ENCODE data around the gene SYNE1. TPM values are rescaled to one million over a fixed set of nuclear protein-coding genes. Genes with fewer than 3 reads are reported as not detected.

SYNE1 gene
- total and polyA plus RNA-seq, 2 of the 8 experiments (the other 6 are each of a cell fraction or from before 2014, with no cell fraction given) = 2.8 to 5.5 TPM

GRCh38 chr6:152184917-152185574 lies 452.1 kb downstream of the SYNE1 start:
- H4K5ac ChIP-seq (ENCODE audit: insufficient read length, low read depth, low read length) = no peak overlapping the region
- DNase-seq (ENCODE audit: low read depth in 1 of 2, low spot score in 2 of 2) (no peak), FAIRE-seq (no peak)
- H3K18ac ChIP-seq (ENCODE audit: extremely low read depth, low read length) = no peak overlapping the region
- no peak overlapping the region for H3K4me2 ChIP-seq (ENCODE audit: insufficient read depth in 1 of 2, low read depth in 2 of 2, low read length in 2 of 2)
- no peak overlapping the region for H3K56ac ChIP-seq (replicated peaks; ENCODE audit: insufficient read length, low read depth, low read length)
- no peak for TF ChIP-seq EP300 (IDR thresholded peaks at IDR 0.05; ENCODE audit: borderline replicate concordance in 1 of 2, low read depth in 2 of 2, low read length in 2 of 2)
- TF ChIP-seq BRCA1 (IDR thresholded peaks at IDR 0.05; ENCODE audit: low read depth, low read length) = no peak
- no peak for TF ChIP-seq HDAC6 (IDR thresholded peaks at IDR 0.05; ENCODE audit: low read depth, low read length)
- no peaks in the 10 kb centered on the region for H3K23me2 ChIP-seq (ENCODE audit: low read depth, low read length)
- no peaks in the 10 kb centered on the region for H3K79me2 ChIP-seq (ENCODE audit: control insufficient read depth in 1 of 2, insufficient read depth in 2 of 2, low read length in 2 of 2)
- H3K14ac ChIP-seq (ENCODE audit: insufficient read length) = no peak overlapping the region
- H4K20me1 ChIP-seq (replicated peaks in 1 of 2; ENCODE audit: control insufficient read depth in 1 of 2, insufficient read depth in 2 of 2, low read length in 2 of 2) = no peaks in the 10 kb centered on the region
- 94% methylated on average over 6 of the region's 6 CpGs; no CpG with 5 or more reads in 1 of the 2 experiments for WGBS, 2 experiments (ENCODE audit: extremely low coverage in 1 of 2, insufficient coverage in 1 of 2, insufficient read length in 1 of 2, insufficient replicate concordance in 2 of 2, low coverage in 1 of 2, low lambda C conversion rate in 2 of 2, missing lambda C conversion rate in 1 of 2)
- H3K27me3 ChIP-seq (replicated peaks in 1 of 4; ENCODE audit: control insufficient read depth in 3 of 4, extremely low read depth in 1 of 4, insufficient read depth in 3 of 4, low read length in 3 of 4) = no peaks in the 10 kb centered on the region
- no peak overlapping the region for H3K4me3 ChIP-seq (ENCODE audit: extremely low read depth in 1 of 4, insufficient read depth in 2 of 4, low read depth in 3 of 4, low read length in 4 of 4)
- no peak overlapping the region for H3K9ac ChIP-seq (replicated peaks in 1 of 4; ENCODE audit: extremely low read depth in 1 of 4, low read depth in 3 of 4, low read length in 3 of 4)
- H3K36me3 ChIP-seq (ENCODE audit: control insufficient read depth in 2 of 4, insufficient read depth in 4 of 4, low read length in 3 of 4) = no peaks in the 10 kb centered on the region
- no peak overlapping the region for H2BK20ac ChIP-seq (ENCODE audit: low read length)
- no peak overlapping the region for H2BK12ac ChIP-seq (ENCODE audit: low read depth, low read length)
- H4K91ac ChIP-seq (replicated peaks; ENCODE audit: insufficient read length, low read length) = no peak overlapping the region
- no peak overlapping the region for H2AFZ ChIP-seq (ENCODE audit: low read length)
- no peak overlapping the region for H3K23ac ChIP-seq (ENCODE audit: insufficient read length)
- H2AK5ac ChIP-seq (ENCODE audit: low read depth, low read length) = no peak overlapping the region
- H3K9me3 ChIP-seq (ENCODE audit: insufficient read depth in 2 of 2, low read depth in 1 of 2, low read length in 1 of 2) = no peaks in the 10 kb centered on the region
- no peak overlapping the region for H3K27ac ChIP-seq (ENCODE audit: low read depth, low read length)
- H2BK5ac ChIP-seq (ENCODE audit: low read depth, low read length) = no peak overlapping the region
- H3K79me1 ChIP-seq (ENCODE audit: low read depth, low read length) = no peaks in the 10 kb centered on the region
- no peak overlapping the region for H2BK15ac ChIP-seq (ENCODE audit: low read length)
- no peaks in the 10 kb centered on the region for H3K4me1 ChIP-seq (replicated peaks in 1 of 4; ENCODE audit: control insufficient read depth in 3 of 4, insufficient read depth in 4 of 4, low read length in 3 of 4)
- POLR2A ChIA-PET (ENCODE audit: partially characterized antibody) = no interaction called here
- H2BK120ac ChIP-seq (replicated peaks; ENCODE audit: low read depth, low read length) = no peak overlapping the region
- no peak overlapping the region for H4K8ac ChIP-seq (ENCODE audit: extremely low read depth, insufficient read depth, low read length)
- CTCF ChIA-PET (ENCODE audit: partially characterized antibody) = interaction anchor here (0.8 kb wide), 1 partner anchor 537 kb away, joined by 3 read pairs; no protein-coding TSS in a partner anchor
- H3K4ac ChIP-seq (replicated peaks; ENCODE audit: insufficient read length, low read depth, low read length) = no peak overlapping the region

All from H1 (cell line).